Measurements from ENCODE around the gene CLEC2A. TPM values are rescaled to one million over a fixed set of nuclear protein-coding genes. Genes with fewer than 3 reads are reported as not detected.

The CLEC2A gene
- total and polyA plus RNA-seq, 9 of the 15 experiments (the other 6 are each of a cell fraction or from before 2014, with no cell fraction given): not detected

DNA sequence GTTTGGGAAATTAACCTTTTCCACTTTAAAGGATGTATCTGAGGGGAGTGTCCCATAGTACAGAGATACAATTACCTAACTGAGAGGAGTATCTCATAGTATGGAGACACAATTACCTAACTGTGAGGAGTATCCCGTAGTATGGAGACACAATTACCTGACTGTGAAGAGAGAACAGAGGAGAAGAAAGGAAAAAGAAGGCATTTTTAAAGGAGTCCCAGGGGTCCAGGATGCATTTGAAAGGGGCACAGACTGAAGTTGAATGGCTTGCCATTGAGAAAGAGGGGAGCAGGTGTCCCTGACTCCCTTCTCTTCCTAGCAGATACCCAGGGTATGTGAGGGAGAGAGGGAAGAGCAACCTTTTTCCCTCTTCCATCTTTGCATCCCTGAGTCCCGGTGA lies 33.0 kb downstream of the CLEC2A start:
- Histone ChIP-seq H3K4me2 (ENCODE audit: insufficient read depth, low read length) (no peak overlapping the region), H3K4me1 (replicated peaks in 1 of 2; ENCODE audit: control insufficient read depth in 2 of 2, insufficient read depth in 2 of 2, low read length in 2 of 2) (peaks cover 0 to 6% of the 10 kb centered on the region in 2 experiments; a peak in 3 of 5 replicates), H3K9me3 (replicated peaks; ENCODE audit: control insufficient read depth, insufficient read depth, low read depth, low read length) (0 out of 2 replicates have a peak, but pooled peaks cover 2% of the 10 kb centered on the region), H3K27me3 (ENCODE audit: control insufficient read depth in 2 of 2, insufficient read depth in 2 of 2, low read length in 2 of 2) (no peaks in the 10 kb centered on the region), H2AFZ (ENCODE audit: low read depth, low read length) (peak overlapping the region; percentile 57), H3K79me2 (ENCODE audit: control insufficient read depth, insufficient read depth, low read length) (no peaks in the 10 kb centered on the region), H3K27ac (ENCODE audit: extremely low read depth, low read depth, low read length) (no peak overlapping the region), H3K9ac (ENCODE audit: insufficient read depth in 1 of 2, low read depth in 2 of 2, low read length in 2 of 2) (no peak overlapping the region), H4K20me1 (replicated peaks; ENCODE audit: control insufficient read depth, insufficient read depth, low read length) (no peaks in the 10 kb centered on the region), H3K36me3 (ENCODE audit: control insufficient read depth, insufficient read depth, low read length) (no peaks in the 10 kb centered on the region), H3K4me3 (no peak overlapping the region), H3K9me1 (ENCODE audit: control insufficient read depth, insufficient read depth, low read length) (no peaks in the 10 kb centered on the region)
- no peak for TF ChIP-seq GTF2F1 (IDR thresholded peaks at IDR 0.05; ENCODE audit: low read depth, low read length)
- TF ChIP-seq ZNF589 (CRISPR knock-in tag; IDR thresholded peaks at IDR 0.05; ENCODE audit: low read depth): no peak
- TF ChIP-seq POLR2AphosphoS5 (IDR thresholded peaks at IDR 0.05; ENCODE audit: control insufficient read depth, insufficient read depth, low read depth, low read length): no peak
- TF ChIP-seq EP400 (IDR thresholded peaks at IDR 0.05): no peak
- TF ChIP-seq JUND (IDR thresholded peaks at IDR 0.05; ENCODE audit: borderline replicate concordance, low read depth, low read length): no peak
- TF ChIP-seq JUND (tag; IDR thresholded peaks at IDR 0.05; ENCODE audit: borderline replicate concordance, low read depth, low read length): no peak
- TF ChIP-seq ELF2 (CRISPR knock-in tag; IDR thresholded peaks at IDR 0.05): no peak
- TF ChIP-seq ZNF785 (CRISPR knock-in tag; IDR thresholded peaks at IDR 0.05): no peak
- TF ChIP-seq NRF1 (conservative IDR thresholded peaks at IDR 0.05 in 1 of 2, IDR thresholded peaks at IDR 0.05 in 1 of 2): no peak
- no peak for TF ChIP-seq ZNF584 (CRISPR knock-in tag; IDR thresholded peaks at IDR 0.05; ENCODE audit: low read depth)
- TF ChIP-seq, protein P1, sequence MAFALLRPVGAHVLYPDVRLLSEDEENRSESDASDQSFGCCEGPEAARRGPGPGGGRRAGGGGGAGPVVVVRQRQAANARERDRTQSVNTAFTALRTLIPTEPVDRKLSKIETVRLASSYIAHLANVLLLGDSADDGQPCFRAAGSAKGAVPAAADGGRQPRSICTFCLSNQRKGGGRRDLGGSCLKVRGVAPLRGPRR (CRISPR knock-in tag; IDR thresholded peaks at IDR 0.05): no peak
- TF ChIP-seq RCOR1 (IDR thresholded peaks at IDR 0.05; ENCODE audit: borderline replicate concordance in 1 of 2, low read depth in 2 of 2, low read length in 2 of 2): no peak
- FAIRE-seq (no peak), ATAC-seq (no peak), DNase-seq (ENCODE audit: extremely low read depth in 1 of 4, low spot score in 3 of 4) (no peak)
- intact Hi-C loops (cut with micrococcal nuclease) (no loop called here), in situ Hi-C loops (cut with MboI) (no loop called here)
- BruUV-seq (replicated peaks): no TSS peak
- CTCF ChIA-PET (ENCODE audit: low intra/inter-chr PET ratio): no interaction called here
- WGBS (ENCODE audit: insufficient coverage, low coverage, missing lambda C conversion rate): 50% methylated on average over 2 of the region's 2 CpGs
- POLR2A ChIA-PET: no interaction called here
